ENCODE measurements around the gene GPR55.

Gene GPR55

DNA sequence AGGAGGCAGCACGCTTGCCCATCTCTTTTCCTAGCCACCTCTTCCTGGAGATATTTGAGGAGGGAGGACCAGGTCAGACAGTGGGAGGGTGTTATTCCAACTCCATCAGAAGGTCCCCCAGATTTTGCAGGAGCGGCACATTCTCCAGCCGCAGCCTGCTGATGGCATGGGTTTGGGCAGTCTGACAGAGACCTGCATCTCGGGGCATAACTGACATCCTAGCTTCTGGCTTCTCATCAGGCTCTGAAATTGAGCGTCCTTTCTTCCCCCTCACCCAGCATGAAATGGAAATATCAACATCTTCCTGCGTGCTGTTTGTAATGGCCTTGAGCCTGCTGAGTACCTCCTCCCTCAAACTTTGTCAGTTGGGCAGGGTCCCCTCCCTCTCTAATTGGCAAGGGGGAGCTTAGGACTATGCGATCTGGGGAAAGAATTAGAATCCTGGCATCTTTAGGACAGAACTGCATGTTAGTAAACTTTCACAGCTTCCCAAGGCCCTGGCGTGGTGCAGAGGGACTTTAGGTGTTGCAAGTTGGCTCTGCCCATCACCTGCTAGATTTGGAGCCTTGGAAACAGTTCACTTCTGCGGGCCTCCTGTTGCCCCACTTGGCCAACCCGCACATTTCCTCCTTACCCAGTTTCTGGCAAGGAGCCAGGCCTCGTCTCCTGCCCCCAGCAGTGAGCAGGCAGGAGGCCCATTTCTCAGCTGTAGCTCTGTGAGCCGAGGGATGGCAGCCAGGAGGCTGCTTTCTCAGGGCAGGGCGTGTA is 58.1 kb downstream of the GPR55 start:
- DNase-seq (ENCODE audit: low read depth) = no peak

DNA sequence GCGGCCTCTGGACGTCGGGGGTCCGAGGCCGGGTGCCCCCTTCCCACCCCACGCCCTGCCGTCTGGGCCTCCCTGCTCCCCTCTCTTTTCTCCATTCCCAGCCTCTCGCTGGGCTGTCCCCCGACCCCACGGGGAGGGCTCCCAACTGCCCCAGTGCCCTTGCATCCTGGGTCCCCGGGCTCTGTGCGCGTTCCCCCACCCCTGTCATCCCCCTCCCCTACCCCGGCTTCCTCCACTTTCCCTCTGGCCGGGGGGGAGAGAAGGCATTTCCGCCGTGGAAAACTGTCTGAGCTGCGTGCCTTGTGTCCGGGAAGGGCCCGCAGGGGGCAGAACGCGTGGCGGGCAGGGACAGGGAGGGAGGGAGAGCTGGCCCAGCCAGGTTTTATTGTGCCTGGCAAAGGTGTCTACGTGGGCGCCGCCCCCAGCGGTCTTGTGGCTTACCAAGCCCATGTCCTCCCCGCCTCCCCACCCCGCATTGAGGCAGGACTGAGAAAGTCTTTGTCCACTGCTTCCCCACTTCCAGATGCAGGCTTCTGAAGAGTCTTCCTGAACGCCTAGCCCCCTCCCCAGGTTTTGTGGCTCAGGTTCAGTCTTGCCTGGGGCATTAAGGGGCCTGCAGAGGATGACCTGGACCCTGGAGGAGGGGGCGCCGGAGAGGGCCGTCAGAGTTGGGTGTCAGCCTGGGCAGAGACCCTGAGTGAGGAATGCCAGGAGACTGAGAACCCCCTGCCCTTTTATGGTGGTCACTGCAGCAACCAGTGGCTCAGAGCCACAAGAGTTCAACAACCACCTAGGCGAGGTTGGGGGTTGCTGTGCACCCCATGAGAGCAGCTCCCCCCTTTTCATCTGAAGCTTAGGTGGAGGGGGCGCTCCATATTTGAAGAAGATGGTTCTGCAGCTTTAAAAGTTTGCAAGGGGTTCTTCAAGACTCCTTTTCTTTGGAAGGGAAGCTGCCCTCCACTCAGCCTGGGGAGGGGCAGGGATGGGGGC is 59.0 kb downstream of the GPR55 start:
- DNase-seq (ENCODE audit: low read depth) = no peak

DNA sequence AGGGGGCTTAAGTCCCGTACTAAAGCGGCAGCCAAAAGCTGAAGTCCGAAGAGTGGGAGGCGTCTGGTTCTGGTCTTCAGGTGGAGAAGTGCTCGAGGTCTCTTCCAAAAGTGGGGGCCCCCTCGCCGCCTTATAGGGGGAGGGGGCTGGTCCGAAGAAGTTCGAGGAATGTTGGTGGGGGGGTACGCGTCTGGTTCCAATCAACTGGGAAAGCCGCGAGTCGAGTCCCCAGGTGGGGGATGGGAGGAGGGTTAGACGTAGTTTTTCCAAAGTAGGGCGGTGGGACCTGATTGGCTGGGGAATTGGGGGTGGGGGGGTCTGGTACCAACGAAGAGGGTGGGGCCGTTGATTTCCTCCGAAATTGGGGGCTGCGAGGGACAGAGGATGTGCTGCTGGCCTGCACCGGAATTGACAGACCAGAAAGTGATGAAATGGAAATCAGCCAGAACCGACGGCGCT is 59.7 kb downstream of the GPR55 start:
- no peak for DNase-seq (ENCODE audit: low read depth)

DNA sequence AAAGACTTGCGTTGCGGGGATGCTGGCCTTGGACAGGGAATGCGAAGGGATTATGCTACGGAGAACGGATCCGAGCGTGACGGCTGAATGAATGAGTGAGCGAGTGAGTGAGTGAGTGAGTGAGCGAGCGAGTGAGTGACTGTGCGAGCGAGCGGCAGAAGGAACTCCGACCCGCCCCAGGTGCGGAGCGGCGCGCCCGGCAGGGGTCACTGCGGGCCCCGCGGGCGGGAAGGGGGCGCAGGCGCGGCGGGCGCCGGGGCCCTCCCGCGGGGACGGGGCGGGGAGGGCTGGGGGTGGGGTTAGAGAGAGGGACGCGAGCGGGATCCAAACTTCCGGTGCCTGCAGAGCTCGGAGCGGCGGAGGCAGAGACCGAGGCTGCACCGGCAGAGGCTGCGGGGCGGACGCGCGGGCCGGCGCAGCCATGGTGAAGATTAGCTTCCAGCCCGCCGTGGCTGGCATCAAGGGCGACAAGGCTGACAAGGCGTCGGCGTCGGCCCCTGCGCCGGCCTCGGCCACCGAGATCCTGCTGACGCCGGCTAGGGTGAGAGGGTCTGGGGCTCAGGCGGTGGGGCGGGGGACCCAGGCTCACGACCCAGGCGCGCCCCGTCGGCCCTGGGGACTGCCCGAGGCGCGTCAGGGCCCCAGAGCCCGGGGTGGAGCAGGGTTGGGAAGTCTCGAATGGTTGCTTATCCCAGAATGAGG is 60.3 kb downstream of the GPR55 start, which contains the start of gene ITM2C:
Gene ITM2C (plus strand): TSS at position 338 of the 702 bp plus-strand sequence. CDS start 84 bp downstream, at position 422.
- DNase-seq (ENCODE audit: low read depth) = peak; percentile 51

DNA sequence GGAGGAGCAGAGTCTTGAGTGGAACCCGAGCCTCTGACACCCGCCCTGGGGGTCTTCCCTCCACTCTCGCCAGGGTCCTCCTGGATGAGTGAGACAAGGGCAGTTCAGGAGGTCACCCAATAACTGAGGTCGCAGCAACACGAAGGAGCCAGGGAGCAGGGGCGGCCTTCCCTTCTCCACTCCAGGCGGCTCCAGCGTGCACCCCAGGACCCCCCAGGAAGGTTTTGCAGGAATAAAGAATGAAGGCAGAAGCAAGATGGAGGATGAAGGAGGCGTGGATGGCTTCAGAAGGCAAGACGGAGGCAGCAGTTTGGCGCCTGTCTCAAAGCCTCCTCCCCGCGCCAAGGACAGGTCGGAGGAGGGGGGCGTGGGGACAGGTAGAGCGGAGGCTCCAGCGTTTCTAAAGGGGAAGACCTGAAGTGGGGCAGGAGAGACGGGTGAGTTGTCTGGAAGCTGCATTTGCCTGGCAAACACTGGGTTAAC is 60.9 kb downstream of the GPR55 start:
- no peak for DNase-seq (ENCODE audit: low read depth)

DNA sequence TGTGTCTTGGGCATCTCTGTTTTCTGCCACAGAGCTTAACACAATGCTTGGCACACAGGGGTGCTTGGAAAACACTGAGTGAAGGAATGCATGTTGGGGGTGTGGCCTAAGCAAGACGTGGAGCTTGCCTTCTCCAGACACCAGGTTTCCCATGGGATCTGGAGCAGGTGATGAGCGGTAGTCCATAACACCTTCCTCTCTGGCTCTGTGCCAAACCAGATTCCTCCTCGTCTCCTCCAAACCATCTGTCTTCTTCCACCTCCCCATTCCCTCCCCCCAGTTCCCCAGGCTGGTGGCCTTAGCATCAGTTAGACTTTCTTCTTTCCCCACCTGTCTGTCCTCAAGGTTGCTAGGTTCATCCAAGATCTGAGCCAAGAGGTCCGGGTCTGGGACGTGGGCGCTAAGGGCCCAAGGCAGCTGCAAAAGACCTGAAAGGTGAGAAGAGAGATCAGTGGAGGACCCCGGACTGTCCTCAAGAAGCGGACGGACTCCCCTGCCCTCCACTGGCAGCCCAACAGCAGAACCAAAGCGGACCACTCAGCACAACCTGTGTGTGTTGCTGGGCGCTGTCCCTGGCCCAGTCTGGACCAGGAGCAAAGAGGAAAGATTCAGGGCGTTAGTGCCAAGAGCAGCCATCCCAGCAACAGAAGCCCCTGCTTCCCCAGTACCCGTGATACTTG is 61.5 kb downstream of the GPR55 start:
- no peak for DNase-seq (ENCODE audit: low read depth)

DNA sequence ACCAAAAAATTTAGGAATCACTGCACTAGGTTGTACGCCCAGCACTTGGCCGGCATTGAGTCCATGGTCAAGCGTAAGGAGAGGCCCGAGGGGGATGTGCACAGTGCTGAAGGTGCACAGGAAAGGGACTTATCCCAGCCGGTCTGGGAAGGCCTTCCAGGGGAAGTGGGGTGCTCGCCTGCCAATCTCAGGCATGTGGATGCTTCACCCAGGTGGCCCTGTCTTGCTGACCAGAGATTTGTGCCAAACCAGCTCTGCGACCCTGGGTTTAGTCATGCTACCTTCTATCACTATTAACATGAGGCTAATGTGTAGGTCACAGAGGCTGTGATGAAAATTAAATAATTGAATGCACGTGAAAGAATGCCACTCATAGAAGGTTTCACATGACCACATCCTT is 62.0 kb downstream of the GPR55 start:
- no peak for DNase-seq (ENCODE audit: low read depth)

DNA sequence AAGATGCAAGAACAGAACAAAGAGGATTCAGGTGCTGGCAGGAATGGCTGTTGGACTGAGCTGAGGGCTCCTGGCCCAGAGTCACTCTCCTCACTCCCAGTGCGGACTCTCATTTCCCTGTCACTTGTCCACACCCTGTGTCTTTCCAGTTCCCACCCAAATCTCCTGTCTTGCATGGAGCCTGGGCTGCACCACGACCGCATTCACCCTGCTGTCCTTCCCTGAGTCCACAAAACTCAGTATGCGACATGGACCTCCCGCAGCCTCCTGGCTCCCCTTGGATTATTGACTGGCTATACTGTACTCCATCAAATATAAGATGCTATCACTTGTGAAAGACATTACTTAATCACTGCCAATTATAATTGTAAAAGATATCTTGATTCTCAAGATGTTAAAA is 62.8 kb downstream of the GPR55 start:
- no peak for DNase-seq (ENCODE audit: low read depth)

DNA sequence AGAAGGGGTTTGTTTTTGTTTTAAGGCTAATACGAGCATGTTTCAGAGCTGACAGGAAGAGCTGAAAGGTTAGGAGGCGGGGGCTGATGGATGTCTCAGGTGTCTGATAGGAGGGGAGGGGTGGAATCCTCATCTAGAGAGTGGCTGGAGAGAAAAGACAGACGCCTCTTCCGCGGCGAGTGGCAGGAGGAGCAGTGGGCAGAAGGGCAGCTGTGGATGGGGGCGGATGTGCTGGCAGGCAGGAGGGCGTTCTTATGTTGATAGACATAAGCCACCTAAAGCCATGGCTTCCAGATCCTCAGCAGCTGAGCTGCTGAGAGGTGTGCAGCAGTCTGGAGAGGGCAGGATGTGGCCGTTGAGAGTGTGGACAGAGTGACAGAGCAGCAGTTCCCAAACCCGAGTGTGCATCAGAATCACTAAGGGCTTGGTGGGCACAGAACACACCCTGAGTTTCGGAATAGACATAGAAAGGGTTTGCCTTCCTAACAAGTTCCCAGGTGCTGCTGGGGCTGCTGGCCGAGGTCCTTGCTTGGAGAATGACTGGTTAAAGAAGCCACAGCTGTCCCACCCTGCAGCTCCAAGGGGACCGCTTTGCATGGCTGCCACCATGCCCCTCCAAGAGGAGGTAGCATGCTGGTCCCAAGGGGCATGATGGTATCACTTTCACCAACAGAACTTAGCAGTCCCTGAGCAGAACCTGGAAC is 63.3 kb downstream of the GPR55 start:
- no peak for DNase-seq (ENCODE audit: low read depth)

All from stimulated activated CD8-positive, alpha-beta memory T cell treated with anti-CD3 and anti-CD28 coated beads, Interleukin-7, amount 100 ng/mL, for 24 hours (primary cell).